ENCODE data around the gene SLIT1. TPM values are rescaled to one million over a fixed set of nuclear protein-coding genes. Genes with fewer than 3 reads are reported as not detected.

The SLIT1 gene
- total RNA-seq, 1 donor from 2014 or later: 0.40 TPM

DNA sequence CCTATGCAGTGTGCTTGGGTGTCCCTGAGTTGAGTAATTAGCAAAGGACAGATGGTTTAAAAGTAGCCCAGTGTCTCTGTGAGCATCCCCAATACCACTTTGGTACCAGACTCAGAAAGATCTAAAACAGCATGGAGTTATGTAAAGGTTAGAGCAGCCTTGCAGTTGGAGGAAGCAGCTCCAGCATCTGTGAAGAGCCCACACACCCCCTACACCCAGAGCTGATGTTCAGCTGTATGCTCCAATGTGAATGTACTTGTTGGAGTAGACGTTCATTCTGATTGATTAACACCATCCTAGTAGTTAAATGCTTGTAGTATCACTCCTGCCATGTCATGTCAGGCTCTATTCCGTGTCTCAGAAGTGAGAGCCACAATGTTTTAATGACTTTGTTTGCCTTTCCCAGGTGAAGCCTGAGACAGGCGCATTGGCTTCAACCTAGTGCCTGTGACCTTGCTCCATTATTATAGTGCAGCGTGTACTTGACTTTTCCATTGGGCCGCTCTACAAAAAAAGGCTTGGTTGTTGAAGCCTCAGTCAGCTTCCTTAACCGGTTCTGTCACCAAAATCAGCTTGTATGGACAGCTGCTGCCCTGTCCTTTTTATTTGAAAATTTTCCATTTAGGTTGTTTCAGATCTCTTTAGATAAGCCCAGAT lies 199.4 kb downstream of the SLIT1 start:
- Mint-ChIP-seq H3K27ac (no peak overlapping the region), H3K4me3 (no peak overlapping the region), H3K9me3 (no peaks in the 10 kb centered on the region), H3K4me1 (peaks cover 5% of the 10 kb centered on the region), H3K27me3 (ENCODE audit: low read depth) (no peaks in the 10 kb centered on the region), H3K36me3 (peaks cover 19% of the 10 kb centered on the region)
- no peak for DNase-seq (ENCODE audit: low spot score in 2 of 2, unreplicated experiment in 2 of 2)
- TF ChIP-seq, protein P1, sequence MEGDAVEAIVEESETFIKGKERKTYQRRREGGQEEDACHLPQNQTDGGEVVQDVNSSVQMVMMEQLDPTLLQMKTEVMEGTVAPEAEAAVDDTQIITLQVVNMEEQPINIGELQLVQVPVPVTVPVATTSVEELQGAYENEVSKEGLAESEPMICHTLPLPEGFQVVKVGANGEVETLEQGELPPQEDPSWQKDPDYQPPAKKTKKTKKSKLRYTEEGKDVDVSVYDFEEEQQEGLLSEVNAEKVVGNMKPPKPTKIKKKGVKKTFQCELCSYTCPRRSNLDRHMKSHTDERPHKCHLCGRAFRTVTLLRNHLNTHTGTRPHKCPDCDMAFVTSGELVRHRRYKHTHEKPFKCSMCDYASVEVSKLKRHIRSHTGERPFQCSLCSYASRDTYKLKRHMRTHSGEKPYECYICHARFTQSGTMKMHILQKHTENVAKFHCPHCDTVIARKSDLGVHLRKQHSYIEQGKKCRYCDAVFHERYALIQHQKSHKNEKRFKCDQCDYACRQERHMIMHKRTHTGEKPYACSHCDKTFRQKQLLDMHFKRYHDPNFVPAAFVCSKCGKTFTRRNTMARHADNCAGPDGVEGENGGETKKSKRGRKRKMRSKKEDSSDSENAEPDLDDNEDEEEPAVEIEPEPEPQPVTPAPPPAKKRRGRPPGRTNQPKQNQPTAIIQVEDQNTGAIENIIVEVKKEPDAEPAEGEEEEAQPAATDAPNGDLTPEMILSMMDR (IDR thresholded peaks at IDR 0.05; ENCODE audit: unreplicated experiment): no peak

DNA sequence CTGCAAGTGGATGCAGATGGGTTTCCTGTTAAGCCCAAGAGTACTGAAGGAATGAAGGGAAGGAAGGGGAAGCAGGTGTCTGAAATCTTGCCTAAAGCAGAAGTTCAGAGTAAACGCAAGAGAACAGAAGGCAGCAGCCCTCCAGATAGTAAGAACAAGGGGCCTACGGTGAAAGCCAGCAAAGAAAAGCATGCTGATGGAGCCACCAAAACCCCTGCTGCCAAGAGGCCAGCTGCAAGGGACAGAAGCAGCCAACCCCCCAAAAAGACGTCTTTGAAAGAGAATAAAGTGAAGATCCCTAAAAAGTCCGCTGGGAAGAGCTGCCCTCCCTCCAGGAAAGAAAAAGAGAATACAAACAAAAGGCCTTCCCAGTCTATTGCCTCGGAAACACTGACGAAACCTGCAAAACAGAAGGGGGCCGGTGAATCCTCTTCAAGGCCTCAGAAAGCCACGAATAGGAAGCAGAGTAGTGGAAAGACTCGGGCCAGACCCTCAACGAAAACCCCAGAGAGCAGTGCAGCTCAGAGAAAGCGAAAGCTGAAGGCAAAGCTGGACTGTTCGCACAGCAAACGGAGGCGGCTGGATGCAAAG lies 201.1 kb downstream of the SLIT1 start:
- Mint-ChIP-seq H3K27me3 (ENCODE audit: low read depth) (no peaks in the 10 kb centered on the region), H3K4me1 (no peaks in the 10 kb centered on the region), H3K9me3 (no peaks in the 10 kb centered on the region), H3K27ac (no peak overlapping the region), H3K36me3 (peaks cover 27% of the 10 kb centered on the region), H3K4me3 (no peak overlapping the region)
- TF ChIP-seq, protein P1 (IDR thresholded peaks at IDR 0.05; ENCODE audit: unreplicated experiment): no peak
- no peak for DNase-seq (ENCODE audit: low spot score in 2 of 2, unreplicated experiment in 2 of 2)

DNA sequence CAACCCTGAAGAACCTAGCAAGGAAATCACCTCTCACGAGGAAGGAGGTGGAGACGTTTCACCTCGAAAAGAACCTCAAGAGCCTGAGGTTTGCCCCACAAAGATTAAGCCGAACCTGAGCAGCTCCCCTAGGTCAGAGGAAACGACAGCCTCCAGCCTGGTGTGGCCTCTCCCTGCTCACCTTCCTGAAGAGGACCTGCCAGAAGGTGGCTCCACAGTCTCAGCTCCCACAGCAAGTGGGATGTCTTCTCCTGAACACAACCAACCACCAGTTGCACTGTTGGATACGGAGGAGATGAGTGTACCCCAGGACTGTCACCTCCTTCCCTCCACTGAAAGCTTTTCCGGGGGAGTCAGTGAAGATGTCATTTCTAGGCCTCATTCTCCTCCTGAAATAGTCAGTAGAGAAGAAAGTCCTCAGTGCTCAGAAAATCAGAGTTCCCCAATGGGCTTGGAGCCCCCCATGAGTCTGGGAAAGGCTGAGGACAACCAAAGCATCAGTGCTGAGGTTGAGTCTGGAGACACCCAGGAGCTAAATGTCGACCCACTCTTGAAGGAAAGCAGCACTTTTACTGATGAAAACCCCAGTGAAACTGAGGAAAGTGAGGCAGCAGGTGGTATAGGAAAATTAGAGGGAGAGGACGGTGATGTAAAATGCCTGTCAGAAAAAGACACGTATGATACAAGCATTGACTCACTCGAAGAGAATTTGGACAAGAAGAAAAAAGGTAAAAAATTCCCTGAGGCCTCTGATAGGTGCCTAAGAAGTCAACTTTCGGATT lies 203.4 kb downstream of the SLIT1 start:
- DNase-seq (ENCODE audit: low spot score in 2 of 2, unreplicated experiment in 2 of 2): no peak
- TF ChIP-seq, protein P1 (IDR thresholded peaks at IDR 0.05; ENCODE audit: unreplicated experiment): no peak
- Mint-ChIP-seq H3K9me3 (no peaks in the 10 kb centered on the region), H3K27ac (no peak overlapping the region), H3K4me3 (no peak overlapping the region), H3K4me1 (no peaks in the 10 kb centered on the region), H3K27me3 (ENCODE audit: low read depth) (no peaks in the 10 kb centered on the region), H3K36me3 (peaks cover 30% of the 10 kb centered on the region)

DNA sequence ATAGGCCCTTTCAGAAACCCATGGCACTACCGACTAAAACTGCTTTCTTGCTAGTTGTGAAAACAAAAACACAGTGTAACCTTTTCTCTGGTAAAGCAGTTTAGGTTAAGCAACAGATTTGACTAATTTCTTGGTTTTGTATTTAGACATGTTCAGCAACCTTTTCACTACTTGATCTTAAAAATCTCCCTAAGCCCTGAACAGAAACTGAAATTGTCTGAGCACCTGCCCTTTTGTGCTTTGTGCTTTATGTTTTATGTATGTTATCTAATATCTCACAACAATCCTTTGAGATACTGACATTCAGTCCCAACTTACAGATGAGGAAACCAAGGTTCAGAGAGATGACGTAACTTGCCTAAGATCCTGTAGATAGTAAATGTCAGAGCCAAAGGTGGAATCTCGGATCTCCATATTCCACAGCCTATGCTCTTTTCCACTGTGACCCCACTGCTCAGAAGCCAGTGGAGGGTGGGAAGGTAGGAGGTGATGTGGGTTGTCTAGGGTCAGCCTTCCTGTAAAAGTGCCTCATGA lies 207.1 kb downstream of the SLIT1 start:
- no peak for DNase-seq (ENCODE audit: low spot score in 2 of 2, unreplicated experiment in 2 of 2)
- Mint-ChIP-seq H3K4me1 (peaks cover 4% of the 10 kb centered on the region), H3K9me3 (no peaks in the 10 kb centered on the region), H3K36me3 (peaks cover 30% of the 10 kb centered on the region), H3K4me3 (no peak overlapping the region), H3K27me3 (ENCODE audit: low read depth) (no peaks in the 10 kb centered on the region), H3K27ac (no peak overlapping the region)
- TF ChIP-seq, protein P1 (IDR thresholded peaks at IDR 0.05; ENCODE audit: unreplicated experiment): no peak

DNA sequence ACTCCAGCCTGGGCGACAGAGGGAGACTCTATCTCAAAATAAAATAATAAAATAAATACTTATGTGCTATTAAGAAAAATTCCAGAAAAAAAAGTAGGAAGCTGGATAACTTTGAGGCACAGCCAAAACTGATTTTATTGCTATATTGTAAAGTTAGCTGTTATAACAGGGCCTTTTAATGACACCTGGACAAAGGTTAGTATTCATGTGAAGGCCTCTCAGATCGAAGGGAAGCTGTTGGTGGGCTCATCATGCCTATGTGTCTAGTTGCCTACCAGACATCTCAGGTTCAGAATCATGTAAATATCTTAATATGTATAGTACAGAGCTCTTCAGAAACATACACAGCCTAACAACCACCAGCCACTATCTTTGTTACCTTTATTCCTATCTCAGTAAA lies 210.6 kb downstream of the SLIT1 start:
- Mint-ChIP-seq H3K36me3 (peaks cover 4% of the 10 kb centered on the region), H3K9me3 (no peaks in the 10 kb centered on the region), H3K4me1 (peaks cover 4% of the 10 kb centered on the region), H3K27me3 (ENCODE audit: low read depth) (no peaks in the 10 kb centered on the region), H3K4me3 (no peak overlapping the region), H3K27ac (no peak overlapping the region)
- TF ChIP-seq, protein P1 (IDR thresholded peaks at IDR 0.05; ENCODE audit: unreplicated experiment): no peak
- no peak for DNase-seq (ENCODE audit: low spot score in 2 of 2, unreplicated experiment in 2 of 2)

Measured in mesothelial cell of epicardium (in vitro differentiated cells).